HUES6 (cell line): Measurements from ENCODE around the gene DOCK9.
A peak's percentile ranks its signal among the peaks of the same experiment; 100 is the strongest.

Source experiments
- H3K27ac ChIP-seq: 2 replicates; pipeline ENCODE4 v1.7.0; 2013; ENCODE audit warnings: low read depth, mild to moderate bottlenecking, low read length, inconsistent platforms
- H3K27me3 ChIP-seq: 2 replicates; pipeline ENCODE4 v1.6.1; 2013; ENCODE audit warnings: low read length; ENCODE audit not compliant: control insufficient read depth, insufficient read depth
- H3K36me3 ChIP-seq: 2 replicates; pipeline ENCODE4 v1.6.1; 2013; ENCODE audit warnings: low read length; ENCODE audit not compliant: control insufficient read depth, insufficient read depth
- H3K4me1 ChIP-seq: 2 replicates; pipeline ENCODE4 v1.6.1; 2013; ENCODE audit warnings: low read length; ENCODE audit not compliant: control insufficient read depth, insufficient read depth
- H3K4me3 ChIP-seq: 2 replicates; pipeline ENCODE4 v1.5.1; 2013; ENCODE audit warnings: low read depth, low read length
- H3K9ac ChIP-seq: one replicate; pipeline ENCODE4 v1.6.1; 2013; ENCODE audit warnings: mild to moderate bottlenecking, low read length
- H3K9me3 ChIP-seq: 2 replicates; pipeline ENCODE4 v1.6.1; 2013; ENCODE audit warnings: low read depth, low read length; ENCODE audit not compliant: control insufficient read depth, insufficient read depth

DOCK9 gene

GRCh38 chr13:98942997-98943396 lies 34.9 kb downstream of the DOCK9 start:
- Histone ChIP-seq H3K4me1 (peaks cover 32% of the 10 kb centered on the region), H3K27ac (no peak overlapping the region)

GRCh38 chr13:98942485-98942884 lies 35.4 kb downstream of the DOCK9 start:
- H3K4me3 ChIP-seq: no peak overlapping the region
- H3K4me1 ChIP-seq: peaks cover 38% of the 10 kb centered on the region
- H3K27ac ChIP-seq: no peak overlapping the region
- H3K9me3 ChIP-seq: no peaks in the 10 kb centered on the region
- H3K36me3 ChIP-seq: no peaks in the 10 kb centered on the region
- H3K27me3 ChIP-seq: no peaks in the 10 kb centered on the region
- H3K9ac ChIP-seq: no peak overlapping the region

More at GRCh38 chr13:98942997-98943396, 34.9 kb downstream of the DOCK9 start:
- H3K9me3 ChIP-seq: no peaks in the 10 kb centered on the region
- no peak overlapping the region for H3K4me3 ChIP-seq
- no peaks in the 10 kb centered on the region for H3K27me3 ChIP-seq
- H3K9ac ChIP-seq: no peak overlapping the region
- no peaks in the 10 kb centered on the region for H3K36me3 ChIP-seq

GRCh38 chr13:98941536-98941935 lies 36.3 kb downstream of the DOCK9 start:
- peaks cover 40% of the 10 kb centered on the region for H3K4me1 ChIP-seq
- no peaks in the 10 kb centered on the region for H3K27me3 ChIP-seq
- no peaks in the 10 kb centered on the region for H3K36me3 ChIP-seq
- no peak overlapping the region for H3K9ac ChIP-seq
- H3K27ac ChIP-seq: no peak overlapping the region
- no peak overlapping the region for H3K4me3 ChIP-seq
- no peaks in the 10 kb centered on the region for H3K9me3 ChIP-seq

DNA sequence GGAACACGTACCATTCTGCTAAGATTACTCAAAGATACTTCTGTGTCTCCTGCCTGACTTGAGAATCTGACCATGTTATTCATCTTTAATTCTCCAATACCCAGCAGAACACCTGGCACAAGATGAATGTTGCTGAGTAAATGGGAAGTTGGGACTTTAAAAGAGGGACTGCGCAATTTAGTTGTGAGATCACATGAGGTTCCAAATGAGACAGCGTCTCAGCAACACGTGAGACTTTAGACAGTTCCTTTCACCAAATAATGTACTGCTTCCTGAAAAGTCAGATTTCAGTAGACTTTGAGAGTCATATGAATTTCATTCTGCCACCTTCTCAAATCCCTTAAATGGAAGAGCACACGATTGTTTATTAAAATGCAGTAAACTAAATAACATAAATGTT lies 36.7 kb downstream of the DOCK9 start:
- Histone ChIP-seq H3K27me3 (no peaks in the 10 kb centered on the region), H3K36me3 (no peaks in the 10 kb centered on the region), H3K4me1 (peaks cover 35% of the 10 kb centered on the region), H3K9ac (no peak overlapping the region), H3K9me3 (no peaks in the 10 kb centered on the region), H3K4me3 (no peak overlapping the region), H3K27ac (no peak overlapping the region)

DNA sequence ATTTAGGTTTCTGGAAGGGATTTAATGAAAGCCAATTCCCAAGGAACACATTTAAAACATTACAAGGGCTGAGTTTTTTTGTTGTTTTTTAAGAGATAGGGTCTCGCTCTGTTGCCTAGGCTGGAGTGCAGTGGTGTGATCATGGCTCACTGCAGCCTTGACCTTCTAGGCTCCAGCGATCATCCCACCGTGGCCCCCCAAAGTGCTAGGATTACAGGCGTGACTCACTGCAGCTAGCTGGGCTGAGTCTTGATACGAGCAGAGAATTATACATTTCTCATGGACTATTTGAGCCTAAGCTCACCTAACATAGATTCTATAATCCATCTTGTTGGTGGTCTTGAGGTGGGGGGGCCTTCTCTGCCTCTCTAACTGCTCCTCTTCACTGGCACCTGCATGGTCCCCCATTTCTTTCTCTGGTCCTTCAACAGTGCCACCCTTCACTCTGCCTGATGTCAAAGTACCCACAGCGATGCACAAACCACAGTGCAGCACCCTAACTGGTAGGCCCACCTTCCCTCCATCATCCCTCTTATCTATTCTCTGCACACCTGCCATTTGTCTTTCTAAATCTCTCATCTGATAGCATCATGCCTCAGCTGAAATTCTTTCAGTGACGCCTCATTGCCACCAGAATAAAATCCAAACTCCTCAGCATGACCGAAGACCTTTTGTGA lies 37.4 kb downstream of the DOCK9 start:
- Histone ChIP-seq H3K27me3 (no peaks in the 10 kb centered on the region), H3K27ac (no peak overlapping the region), H3K4me3 (no peak overlapping the region), H3K9ac (no peak overlapping the region), H3K36me3 (no peaks in the 10 kb centered on the region), H3K4me1 (peaks cover 31% of the 10 kb centered on the region), H3K9me3 (no peaks in the 10 kb centered on the region)

- H3K4me1 ChIP-seq: peaks cover 31% of the 10 kb centered on the region
- no peaks in the 10 kb centered on the region for H3K27me3 ChIP-seq
- H3K9me3 ChIP-seq: peaks cover 4% of the 10 kb centered on the region; the same call in 1 of the 2 replicates
- no peak overlapping the region for H3K9ac ChIP-seq
- no peak overlapping the region for H3K4me3 ChIP-seq
- no peak overlapping the region for H3K27ac ChIP-seq
- no peaks in the 10 kb centered on the region for H3K36me3 ChIP-seq
These were observed 38.1 kb downstream of the DOCK9 start for GRCh38 chr13:98939660-98940191.

DNA sequence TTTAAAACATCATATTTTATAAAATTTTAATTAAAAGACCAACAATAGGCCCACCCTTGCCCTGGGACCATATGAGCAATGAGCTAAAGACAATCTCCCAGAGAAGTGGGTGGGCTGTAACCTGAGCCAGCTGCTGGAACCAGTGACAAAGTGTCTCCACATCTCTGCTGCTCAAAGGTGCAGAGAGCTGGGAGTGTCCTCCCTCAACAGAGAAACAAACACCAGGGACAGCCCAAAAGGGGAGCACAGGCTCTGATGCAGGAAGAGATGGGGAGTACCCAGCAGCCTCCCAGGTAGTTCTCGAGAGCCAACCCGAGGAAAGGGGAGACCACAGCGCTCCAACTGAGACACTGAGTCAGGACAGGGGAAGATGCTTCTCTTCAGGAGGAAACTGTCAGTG lies 39.1 kb downstream of the DOCK9 start:
- peaks cover 13% of the 10 kb centered on the region for H3K9me3 ChIP-seq
- H3K4me3 ChIP-seq: no peak overlapping the region

DNA sequence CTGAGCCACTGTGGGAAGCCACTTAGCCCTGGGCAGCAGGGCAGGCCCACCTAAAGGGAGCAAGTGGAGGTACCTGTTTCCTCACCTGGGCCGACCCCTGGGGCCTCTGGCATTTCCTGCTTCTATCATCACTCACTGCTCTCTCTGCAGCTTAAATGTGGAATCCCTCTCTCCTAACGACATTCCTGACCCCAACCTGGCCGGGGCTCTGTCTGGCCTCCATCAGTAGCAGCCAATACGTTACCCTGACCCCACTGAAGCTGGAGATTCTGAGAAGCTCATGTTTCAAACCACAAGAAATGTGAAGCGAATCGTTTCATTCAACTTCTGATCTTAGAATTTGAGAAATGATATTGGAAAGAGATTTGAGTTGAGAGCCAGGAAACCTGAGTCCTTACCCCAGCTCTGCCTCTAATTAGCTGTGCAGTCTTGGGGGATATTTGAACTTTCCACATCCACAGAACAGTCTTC lies 39.9 kb downstream of the DOCK9 start:
- peak overlapping the region; percentile 37 for H3K27ac ChIP-seq
- H3K4me3 ChIP-seq: no peak overlapping the region
- no peaks in the 10 kb centered on the region for H3K36me3 ChIP-seq
- H3K27me3 ChIP-seq: no peaks in the 10 kb centered on the region
- H3K9me3 ChIP-seq: peaks cover 19% of the 10 kb centered on the region
- H3K9ac ChIP-seq: no peak overlapping the region
- peaks cover 31% of the 10 kb centered on the region for H3K4me1 ChIP-seq

More for the DNA sequence above, 39.1 kb downstream of the DOCK9 start:
- H3K4me1 ChIP-seq: peaks cover 31% of the 10 kb centered on the region
- no peak overlapping the region for H3K27ac ChIP-seq
- H3K27me3 ChIP-seq: no peaks in the 10 kb centered on the region
- no peak overlapping the region for H3K9ac ChIP-seq
- H3K36me3 ChIP-seq: no peaks in the 10 kb centered on the region

- H3K4me3 ChIP-seq: no peak overlapping the region
These were observed 43.6 kb downstream of the DOCK9 start for GRCh38 chr13:98934243-98934642.

GRCh38 chr13:98930151-98930591 lies 47.7 kb downstream of the DOCK9 start:
- H3K27ac ChIP-seq: no peak overlapping the region
- H3K4me3 ChIP-seq: no peak overlapping the region
- H3K9ac ChIP-seq: no peak overlapping the region
- H3K4me1 ChIP-seq: peaks cover 14% of the 10 kb centered on the region
- H3K36me3 ChIP-seq: no peaks in the 10 kb centered on the region
- no peaks in the 10 kb centered on the region for H3K27me3 ChIP-seq
- peaks cover 19% of the 10 kb centered on the region for H3K9me3 ChIP-seq

More at GRCh38 chr13:98934243-98934642, 43.6 kb downstream of the DOCK9 start:
- Histone ChIP-seq H3K4me1 (peaks cover 28% of the 10 kb centered on the region), H3K36me3 (no peaks in the 10 kb centered on the region), H3K9me3 (peaks cover 19% of the 10 kb centered on the region), H3K9ac (no peak overlapping the region), H3K27ac (no peak overlapping the region), H3K27me3 (no peaks in the 10 kb centered on the region)
